Trophoblast cell (in vitro differentiated cells and primary cell): ENCODE data around the gene ELP4.

ENCODE experiments used
- DNase-seq, 2 donors: peaks; one replicate each; pipeline ENCODE4 v3.0.0-alpha.2; 2016
- H2AFZ ChIP-seq: 2 replicates; pipeline ENCODE4 v1.6.1; 2013; ENCODE audit warnings: low read length, moderate library complexity, mild to moderate bottlenecking; ENCODE audit not compliant: insufficient read depth, poor library complexity
- H2AK5ac ChIP-seq: 2 replicates; pipeline ENCODE4 v1.6.1; 2013; ENCODE audit warnings: mild to moderate bottlenecking, low read length
- H2BK120ac ChIP-seq: 2 replicates; pipeline ENCODE4 v1.6.1; 2013; ENCODE audit warnings: low read length, mild to moderate bottlenecking, moderate library complexity; ENCODE audit not compliant: insufficient read depth, poor library complexity
- H2BK12ac ChIP-seq: 2 replicates; pipeline ENCODE4 v1.6.1; 2013; ENCODE audit warnings: mild to moderate bottlenecking, low read length, moderate library complexity
- H2BK5ac ChIP-seq: 2 replicates; pipeline ENCODE4 v1.6.1; 2013; ENCODE audit warnings: low read length, low read depth, moderate library complexity, mild to moderate bottlenecking; ENCODE audit not compliant: poor library complexity
- H3K14ac ChIP-seq: 2 replicates; pipeline ENCODE4 v1.6.1; 2013; ENCODE audit warnings: mild to moderate bottlenecking, low read length
- H3K18ac ChIP-seq: 2 replicates; pipeline ENCODE4 v1.6.1; 2013; ENCODE audit warnings: mild to moderate bottlenecking, low read length
- H3K23ac ChIP-seq: 2 replicates; pipeline ENCODE4 v1.6.1; 2013; ENCODE audit warnings: low read length
- H3K27ac ChIP-seq: 2 replicates; pipeline ENCODE4 v1.5.1; 2013; ENCODE audit warnings: low read depth, mild to moderate bottlenecking, inconsistent platforms, low read length, moderate library complexity
- H3K27me3 ChIP-seq: 2 replicates; pipeline ENCODE4 v1.6.1; 2013; ENCODE audit warnings: inconsistent platforms, mild to moderate bottlenecking, low read length, moderate library complexity; ENCODE audit not compliant: insufficient read depth
- H3K36me3 ChIP-seq, 2 experiments: 1 replicate in 1 of 2; 2 replicates in 1 of 2; pipeline ENCODE4 v1.6.1; 2013; ENCODE audit warnings: low read length in 2 of 2, mild to moderate bottlenecking in 2 of 2, moderate library complexity in 1 of 2; ENCODE audit not compliant: insufficient read depth in 2 of 2, control insufficient read depth in 1 of 2
- H3K4ac ChIP-seq: 2 replicates; pipeline ENCODE4 v1.6.1; 2013; ENCODE audit warnings: low read depth, mild to moderate bottlenecking, low read length, moderate library complexity
- H3K4me1 ChIP-seq, 2 experiments: 1 replicate in 1 of 2; 2 replicates in 1 of 2; pipeline ENCODE4 v1.6.1; 2013; ENCODE audit warnings: low read length in 2 of 2, mild to moderate bottlenecking in 2 of 2, moderate library complexity in 1 of 2; ENCODE audit not compliant: insufficient read depth in 2 of 2, control insufficient read depth in 1 of 2
- H3K4me2 ChIP-seq: 2 replicates; pipeline ENCODE4 v1.6.1; 2013; ENCODE audit warnings: inconsistent platforms, mild to moderate bottlenecking, low read length, moderate library complexity
- H3K4me3 ChIP-seq: 2 replicates; pipeline ENCODE4 v1.5.1; 2013; ENCODE audit warnings: mild to moderate bottlenecking, low read depth, low read length, inconsistent platforms
- H3K79me1 ChIP-seq: one replicate; pipeline ENCODE4 v1.6.1; 2013; ENCODE audit warnings: low read length
- H3K79me2 ChIP-seq: 2 replicates; pipeline ENCODE4 v1.6.1; 2013; ENCODE audit warnings: low read length, mild to moderate bottlenecking; ENCODE audit not compliant: control insufficient read depth, insufficient read depth, poor library complexity
- H3K9ac ChIP-seq: 2 replicates; pipeline ENCODE4 v1.6.1; 2013; ENCODE audit warnings: mild to moderate bottlenecking, low read length
- H3K9me3 ChIP-seq: 2 replicates; pipeline ENCODE4 v1.6.1; 2013; ENCODE audit warnings: low read depth, mild to moderate bottlenecking, control low read depth, inconsistent platforms, low read length; ENCODE audit not compliant: insufficient read depth
- H4K12ac ChIP-seq: 2 replicates; pipeline ENCODE4 v1.6.1; 2013; ENCODE audit warnings: low read depth, mild to moderate bottlenecking, low read length, moderate library complexity
- H4K8ac ChIP-seq: 2 replicates; pipeline ENCODE4 v1.6.1; 2013; ENCODE audit warnings: low read depth, mild to moderate bottlenecking, low read length, moderate library complexity
- H4K91ac ChIP-seq: one replicate; pipeline ENCODE4 v1.6.1; 2013; ENCODE audit warnings: low read depth, mild to moderate bottlenecking, low read length, moderate library complexity
- WGBS: extraction: QIAGEN DNeasy Blood & Tissue Kit; methylation state at CpG from one replicate; pipeline ENCODE4 v1.1.7; 2013; ENCODE audit warnings: missing lambda C conversion rate; ENCODE audit not compliant: insufficient read length, insufficient coverage; ENCODE audit errors: extremely low coverage; 5-methylcytosine and 5-hydroxymethylcytosine counted together

ELP4 gene

GRCh38 chr11:31763296-31763695 is 253.7 kb downstream of the ELP4 start:
- H2AK5ac ChIP-seq, result no peak overlapping the region
- no peak overlapping the region for H3K9ac ChIP-seq
- no peak overlapping the region for H3K27ac ChIP-seq
- DNase-seq, result no peak
- no peaks in the 10 kb centered on the region for H3K9me3 ChIP-seq
- no peak overlapping the region for H3K4ac ChIP-seq
- no peak overlapping the region for H4K8ac ChIP-seq
- no peak overlapping the region for H2BK120ac ChIP-seq
- no peak overlapping the region for H3K4me3 ChIP-seq
- no peaks in the 10 kb centered on the region for H3K79me2 ChIP-seq
- H3K36me3 ChIP-seq, result no peaks in the 10 kb centered on the region
- no peaks in the 10 kb centered on the region for H3K4me1 ChIP-seq
- no peak overlapping the region for H3K23ac ChIP-seq
- H3K4me2 ChIP-seq, result no peak overlapping the region
- no peaks in the 10 kb centered on the region for H3K27me3 ChIP-seq
- H2AFZ ChIP-seq, result no peak overlapping the region
- no peak overlapping the region for H3K14ac ChIP-seq
- H3K79me1 ChIP-seq, result no peaks in the 10 kb centered on the region
- H2BK12ac ChIP-seq, result no peak overlapping the region
- no peak overlapping the region for H4K12ac ChIP-seq
- H2BK5ac ChIP-seq, result no peak overlapping the region
- no peak overlapping the region for H4K91ac ChIP-seq
- no peak overlapping the region for H3K18ac ChIP-seq

- Histone ChIP-seq H3K36me3 (no peaks in the 10 kb centered on the region), H4K12ac (no peak overlapping the region), H3K18ac (no peak overlapping the region), H3K4me1 (no peaks in the 10 kb centered on the region), H4K8ac (no peak overlapping the region), H3K4ac (no peak overlapping the region), H3K4me2 (no peak overlapping the region), H3K4me3 (no peak overlapping the region), H3K14ac (no peak overlapping the region), H2AK5ac (no peak overlapping the region), H2BK5ac (no peak overlapping the region), H3K27me3 (no peaks in the 10 kb centered on the region), H3K79me1 (no peaks in the 10 kb centered on the region), H3K9me3 (no peaks in the 10 kb centered on the region), H2BK12ac (no peak overlapping the region), H3K27ac (no peak overlapping the region), H2AFZ (no peak overlapping the region), H3K79me2 (no peaks in the 10 kb centered on the region), H2BK120ac (no peak overlapping the region), H4K91ac (no peak overlapping the region), H3K9ac (no peak overlapping the region), H3K23ac (no peak overlapping the region)
- DNase-seq, result no peak
- no CpG with 5 or more reads among the region's 5 CpGs for WGBS
These were observed 254.7 kb downstream of the ELP4 start for GRCh38 chr11:31764261-31764660.

GRCh38 chr11:31764766-31765165 is 255.2 kb downstream of the ELP4 start:
- no peak overlapping the region for H4K8ac ChIP-seq
- no CpG with 5 or more reads among the region's 5 CpGs for WGBS

GRCh38 chr11:31767066-31767465 is 257.5 kb downstream of the ELP4 start:
- no peak overlapping the region for H3K14ac ChIP-seq
- no peaks in the 10 kb centered on the region for H3K79me2 ChIP-seq
- no peak for DNase-seq
- H3K9me3 ChIP-seq, result no peaks in the 10 kb centered on the region
- no peaks in the 10 kb centered on the region for H3K36me3 ChIP-seq
- H2AK5ac ChIP-seq, result no peak overlapping the region
- H3K4me1 ChIP-seq, result no peaks in the 10 kb centered on the region
- no peak overlapping the region for H3K4me2 ChIP-seq
- no CpG with 5 or more reads among the region's 3 CpGs for WGBS
- no peaks in the 10 kb centered on the region for H3K79me1 ChIP-seq
- H3K27me3 ChIP-seq, result no peaks in the 10 kb centered on the region
- no peak overlapping the region for H3K4me3 ChIP-seq
- no peak overlapping the region for H4K8ac ChIP-seq
- no peak overlapping the region for H3K4ac ChIP-seq
- no peak overlapping the region for H3K27ac ChIP-seq
- no peak overlapping the region for H4K12ac ChIP-seq
- no peak overlapping the region for H2AFZ ChIP-seq
- no peak overlapping the region for H3K23ac ChIP-seq
- H2BK12ac ChIP-seq, result no peak overlapping the region
- H2BK5ac ChIP-seq, result no peak overlapping the region
- H3K18ac ChIP-seq, result no peak overlapping the region
- H3K9ac ChIP-seq, result no peak overlapping the region
- no peak overlapping the region for H4K91ac ChIP-seq
- no peak overlapping the region for H2BK120ac ChIP-seq

More at GRCh38 chr11:31764766-31765165, 255.2 kb downstream of the ELP4 start:
- Histone ChIP-seq H2BK12ac (no peak overlapping the region), H3K4ac (no peak overlapping the region), H3K4me3 (no peak overlapping the region), H2AK5ac (no peak overlapping the region), H3K27me3 (no peaks in the 10 kb centered on the region), H3K18ac (no peak overlapping the region), H3K14ac (no peak overlapping the region), H3K79me2 (no peaks in the 10 kb centered on the region), H3K9me3 (no peaks in the 10 kb centered on the region), H3K79me1 (no peaks in the 10 kb centered on the region), H3K9ac (no peak overlapping the region), H4K12ac (no peak overlapping the region), H3K4me2 (no peak overlapping the region), H2AFZ (no peak overlapping the region), H3K23ac (no peak overlapping the region), H4K91ac (no peak overlapping the region), H2BK5ac (no peak overlapping the region), H3K36me3 (no peaks in the 10 kb centered on the region), H2BK120ac (no peak overlapping the region), H3K27ac (no peak overlapping the region), H3K4me1 (no peaks in the 10 kb centered on the region)
- no peak for DNase-seq
